Cardiac fibroblast (primary cell): Measurements from ENCODE around the gene PNP.
"Not testable (repeated sequence)": the region's sequence is repeated elsewhere in the genome, so short reads cannot be mapped to it uniquely, and the experiment has no call there.

ENCODE experiments used
- DNase-seq, 2 donors: peaks; one replicate each; pipeline versions ENCODE4 v3.0.0 to v3.0.0-alpha.2; 2010; ENCODE audit warnings: low read depth in 2 of 2
- H3K4me3 ChIP-seq, 2 donors: replicated peaks in 1 of 2; 1 replicate in 1 of 2; 2 replicates in 1 of 2; pipeline ENCODE4 v1.5.1; 2011; ENCODE audit warnings: low read depth in 2 of 2, low read length in 2 of 2, mild to moderate bottlenecking in 2 of 2, moderate library complexity in 1 of 2
- TF ChIP-seq, protein P1 (sequence below): IDR thresholded peaks from one replicate; pipeline ENCODE4 v1.5.1; 2011; ENCODE audit warnings: low read depth, mild to moderate bottlenecking, low read length, inconsistent platforms

PNP gene

DNA sequence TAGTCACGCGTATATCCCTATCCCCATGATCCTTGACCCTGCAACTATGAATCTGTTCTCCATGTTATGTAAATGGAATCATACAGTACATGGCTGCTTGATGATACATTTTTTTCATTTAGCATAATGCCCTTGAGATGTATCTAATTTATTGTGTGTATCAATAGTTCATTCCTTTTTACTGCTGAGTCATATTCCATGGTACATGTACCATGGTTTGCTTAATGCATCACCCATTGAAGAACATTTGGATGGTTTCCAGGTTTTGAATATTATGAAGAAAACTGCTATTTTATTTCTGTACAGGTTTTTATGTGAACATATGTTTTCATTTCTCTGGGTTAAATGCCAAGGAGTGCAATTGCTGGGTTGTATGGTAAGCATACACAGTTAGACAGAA, 32.1 kb downstream of the PNP start:
- TF ChIP-seq, protein P1, sequence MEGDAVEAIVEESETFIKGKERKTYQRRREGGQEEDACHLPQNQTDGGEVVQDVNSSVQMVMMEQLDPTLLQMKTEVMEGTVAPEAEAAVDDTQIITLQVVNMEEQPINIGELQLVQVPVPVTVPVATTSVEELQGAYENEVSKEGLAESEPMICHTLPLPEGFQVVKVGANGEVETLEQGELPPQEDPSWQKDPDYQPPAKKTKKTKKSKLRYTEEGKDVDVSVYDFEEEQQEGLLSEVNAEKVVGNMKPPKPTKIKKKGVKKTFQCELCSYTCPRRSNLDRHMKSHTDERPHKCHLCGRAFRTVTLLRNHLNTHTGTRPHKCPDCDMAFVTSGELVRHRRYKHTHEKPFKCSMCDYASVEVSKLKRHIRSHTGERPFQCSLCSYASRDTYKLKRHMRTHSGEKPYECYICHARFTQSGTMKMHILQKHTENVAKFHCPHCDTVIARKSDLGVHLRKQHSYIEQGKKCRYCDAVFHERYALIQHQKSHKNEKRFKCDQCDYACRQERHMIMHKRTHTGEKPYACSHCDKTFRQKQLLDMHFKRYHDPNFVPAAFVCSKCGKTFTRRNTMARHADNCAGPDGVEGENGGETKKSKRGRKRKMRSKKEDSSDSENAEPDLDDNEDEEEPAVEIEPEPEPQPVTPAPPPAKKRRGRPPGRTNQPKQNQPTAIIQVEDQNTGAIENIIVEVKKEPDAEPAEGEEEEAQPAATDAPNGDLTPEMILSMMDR: no peak
- H3K4me3 ChIP-seq: no peak overlapping the region
- DNase-seq: peak; percentile 26 to 81

DNA sequence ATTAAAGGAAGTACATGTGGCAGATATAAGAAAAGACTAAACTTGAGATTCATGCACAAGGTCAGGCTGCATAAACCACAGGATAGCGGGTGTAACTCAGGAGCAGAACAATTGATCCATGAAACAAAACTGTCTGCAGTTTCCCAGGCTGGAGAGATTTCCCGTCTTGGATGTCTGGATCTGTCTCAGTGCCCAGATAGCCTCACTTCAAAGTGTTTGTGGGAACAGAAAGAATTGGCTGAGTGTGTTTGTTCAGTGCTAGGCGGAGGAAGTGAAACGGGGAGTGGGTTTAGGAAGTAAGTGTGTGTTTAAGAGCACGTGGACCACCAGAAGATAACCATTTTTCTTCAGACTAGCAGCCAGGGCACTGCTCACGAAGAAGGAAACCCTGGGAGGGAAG, 34.7 kb downstream of the PNP start:
- DNase-seq: no peak
- H3K4me3 ChIP-seq: no peak overlapping the region
- TF ChIP-seq, protein P1: no peak

DNA sequence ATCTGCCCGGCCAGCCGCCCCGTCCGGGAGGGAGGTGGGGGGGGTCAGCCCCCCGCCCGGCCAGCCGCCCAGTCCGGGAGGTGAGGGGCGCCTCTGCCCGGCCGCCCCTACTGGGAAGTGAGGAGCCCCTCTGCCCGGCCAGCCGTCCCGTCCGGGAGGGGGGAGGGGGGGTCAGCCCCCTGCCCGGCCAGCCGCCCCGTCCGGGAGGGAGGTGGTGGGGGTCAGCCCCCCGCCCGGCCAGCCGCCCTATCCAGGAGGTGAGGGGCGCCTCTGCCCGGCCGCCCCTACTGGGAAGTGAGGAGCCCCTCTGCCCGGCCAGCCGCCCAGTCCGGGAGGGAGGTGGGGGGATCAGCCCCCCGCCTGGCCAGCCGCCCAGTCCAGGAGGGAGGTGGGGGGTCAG, 37.1 kb downstream of the PNP start:
- not testable (repeated sequence) for H3K4me3 ChIP-seq, DNase-seq

DNA sequence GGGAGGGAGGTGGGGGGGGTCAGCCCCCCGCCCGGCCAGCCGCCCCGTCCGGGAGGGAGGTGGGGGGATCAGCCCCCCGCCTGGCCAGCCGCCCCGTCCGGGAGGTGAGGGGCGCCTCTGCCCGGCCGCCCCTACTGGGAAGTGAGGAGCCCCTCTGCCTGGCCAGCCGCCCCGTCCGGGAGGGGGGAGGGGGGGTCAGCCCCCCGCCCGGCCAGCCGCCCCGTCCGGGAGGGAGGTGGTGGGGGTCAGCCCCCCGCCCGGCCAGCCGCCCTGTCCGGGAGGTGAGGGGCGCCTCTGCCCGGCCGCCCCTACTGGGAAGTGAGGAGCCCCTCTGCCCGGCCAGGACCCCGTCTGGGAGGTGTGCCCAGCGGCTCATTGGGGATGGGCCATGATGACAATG, 37.5 kb downstream of the PNP start:
- not testable (repeated sequence) for DNase-seq, H3K4me3 ChIP-seq

DNA sequence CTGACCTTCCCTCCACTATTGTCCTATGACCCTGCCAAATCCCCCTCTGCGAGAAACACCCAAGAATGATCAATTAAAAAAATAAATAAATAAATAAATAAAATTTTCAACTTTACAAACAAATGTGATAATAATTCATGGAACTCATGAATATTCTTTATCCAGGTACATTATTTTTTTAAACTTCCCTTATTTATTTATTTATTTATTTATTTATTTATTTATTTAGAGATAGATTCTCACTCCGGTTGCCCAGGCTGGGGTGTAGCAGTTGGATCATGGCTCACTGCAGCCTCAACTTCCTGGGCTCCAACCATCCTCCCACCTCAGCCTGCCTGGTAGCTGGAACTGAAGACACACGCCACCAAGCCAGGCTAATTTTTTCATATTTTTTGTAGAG, 38.3 kb downstream of the PNP start:
- DNase-seq, H3K4me3 ChIP-seq: not testable (repeated sequence)

DNA sequence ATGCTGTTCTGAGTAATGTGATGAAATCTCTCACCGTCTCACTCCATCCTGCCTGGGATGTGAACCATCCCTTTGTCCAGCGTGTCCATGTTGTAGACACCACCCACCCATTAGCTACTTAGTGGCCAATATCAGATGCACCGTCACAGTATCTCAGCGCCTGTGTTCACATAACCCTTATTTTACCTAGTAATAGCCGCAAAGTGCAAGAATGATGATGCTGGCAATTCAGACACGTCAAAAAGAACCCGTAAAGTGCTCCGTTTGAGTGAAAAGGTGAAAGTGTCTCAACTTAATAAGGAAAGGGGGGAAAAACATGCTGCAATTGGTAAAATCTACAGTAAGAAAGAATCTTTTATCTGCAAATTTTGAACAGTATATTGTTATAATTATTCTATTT, 39.2 kb downstream of the PNP start:
- DNase-seq: no peak
- TF ChIP-seq, protein P1: no peak
- H3K4me3 ChIP-seq: no peak overlapping the region

DNA sequence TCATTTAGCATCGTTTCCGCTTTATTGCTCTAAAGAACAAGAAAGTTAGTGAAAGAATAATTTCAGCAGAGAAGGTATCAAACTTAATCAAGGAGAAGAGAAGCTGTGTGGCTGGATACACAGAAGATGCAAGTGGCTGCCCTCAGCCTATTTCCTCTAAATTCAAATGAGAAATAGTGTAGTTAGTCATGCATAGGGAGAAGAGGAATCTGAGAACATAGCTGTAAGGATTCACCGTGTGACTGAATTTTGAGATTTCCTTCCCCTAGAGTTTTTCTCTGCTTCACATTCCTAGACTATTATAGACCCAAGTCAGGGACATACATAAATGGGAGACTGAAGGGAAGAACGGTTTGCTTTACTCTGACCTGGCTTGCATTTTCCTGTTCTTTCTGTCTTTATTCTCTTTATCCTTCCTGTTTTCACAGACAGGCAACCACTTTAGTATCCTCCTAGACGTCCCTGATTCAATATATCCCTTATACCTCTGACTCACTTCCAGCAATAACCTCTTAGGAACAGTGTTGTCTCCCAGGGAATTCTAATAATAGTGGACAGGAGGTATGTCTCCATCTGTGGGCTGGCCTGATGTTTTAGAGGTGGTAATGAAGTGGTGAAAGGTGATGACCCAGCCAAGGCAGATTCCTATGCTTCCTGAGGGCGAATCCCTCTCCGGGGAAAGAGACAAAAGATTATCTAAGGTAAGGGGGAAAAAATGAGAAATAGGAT, 43.1 kb downstream of the PNP start:
- H3K4me3 ChIP-seq: no peak overlapping the region
- TF ChIP-seq, protein P1: no peak
- peak; percentile 9 to 65 for DNase-seq

DNA sequence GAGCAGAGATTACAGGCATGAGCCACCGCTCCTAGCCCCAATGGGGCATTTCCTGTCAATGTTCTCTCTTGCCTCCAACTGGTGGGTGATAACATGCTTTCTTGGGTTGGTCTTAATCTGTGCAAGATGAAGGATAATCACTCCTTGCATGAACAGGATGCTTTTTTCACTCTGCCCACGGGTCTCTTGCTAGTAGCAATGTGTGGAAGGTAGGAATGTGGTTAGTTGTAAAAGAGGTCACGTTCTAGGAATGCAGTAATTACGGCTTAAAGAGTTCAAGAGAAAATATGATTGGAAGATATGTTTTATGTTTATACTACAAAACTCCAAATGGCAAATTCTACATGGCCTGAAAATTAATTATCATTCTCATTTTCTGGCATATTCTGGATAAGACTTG, 46.6 kb downstream of the PNP start:
- no peak overlapping the region for H3K4me3 ChIP-seq
- TF ChIP-seq, protein P1: no peak
- peak in 1 of 2 donors; percentile 12 for DNase-seq
